ENCODE results near the gene MCHR1.
"Not testable (repeated sequence)": the region's sequence is repeated elsewhere in the genome, so short reads cannot be mapped to it uniquely, and the experiment has no call there.

The MCHR1 gene

GRCh38 chr22:40671369-40671768, 7.9 kb upstream of the MCHR1 start:
- TF ChIP-seq CTCF (IDR thresholded peaks at IDR 0.05; ENCODE audit: low read depth, low read length, missing control alignments), result no peak
- H3K4me3 ChIP-seq (ENCODE audit: low read depth, low read length), result no peak overlapping the region
- no peak for DNase-seq (ENCODE audit: low read depth)

GRCh38 chr22:40671796-40672360, 7.4 kb upstream of the MCHR1 start:
- no peak for TF ChIP-seq CTCF (IDR thresholded peaks at IDR 0.05; ENCODE audit: low read depth, low read length, missing control alignments)
- DNase-seq (ENCODE audit: low read depth), result no peak
- no peak overlapping the region for H3K4me3 ChIP-seq (ENCODE audit: low read depth, low read length)

GRCh38 chr22:40673017-40673416, 6.3 kb upstream of the MCHR1 start:
- TF ChIP-seq CTCF (IDR thresholded peaks at IDR 0.05; ENCODE audit: low read depth, low read length, missing control alignments), result no peak
- H3K4me3 ChIP-seq (ENCODE audit: low read depth, low read length), result no peak overlapping the region
- no peak for DNase-seq (ENCODE audit: low read depth)

GRCh38 chr22:40674274-40674673, 5.0 kb upstream of the MCHR1 start:
- no peak for TF ChIP-seq CTCF (IDR thresholded peaks at IDR 0.05; ENCODE audit: low read depth, low read length, missing control alignments)
- no peak for DNase-seq (ENCODE audit: low read depth)
- H3K4me3 ChIP-seq (ENCODE audit: low read depth, low read length), result no peak overlapping the region

GRCh38 chr22:40676166-40676565, 3.1 kb upstream of the MCHR1 start:
- not testable (repeated sequence) for H3K4me3 ChIP-seq (ENCODE audit: low read depth, low read length); DNase-seq (ENCODE audit: low read depth)

- no peak overlapping the region for H3K4me3 ChIP-seq (ENCODE audit: low read depth, low read length)
- no peak for DNase-seq (ENCODE audit: low read depth)
- no peak for TF ChIP-seq CTCF (IDR thresholded peaks at IDR 0.05; ENCODE audit: low read depth, low read length, missing control alignments)
These were observed 2.6 kb upstream of the MCHR1 start for GRCh38 chr22:40676644-40677043.

- no peak for TF ChIP-seq CTCF (IDR thresholded peaks at IDR 0.05; ENCODE audit: low read depth, low read length, missing control alignments)
- no peak overlapping the region for H3K4me3 ChIP-seq (ENCODE audit: low read depth, low read length)
- DNase-seq (ENCODE audit: low read depth), result no peak
These were observed 613 bp upstream of the MCHR1 start for GRCh38 chr22:40678493-40679248.
